Ovary (tissue), 9 donors: ENCODE data around the gene CYP4Z1. TPM values are rescaled to one million over a fixed set of nuclear protein-coding genes. Genes with fewer than 3 reads are reported as not detected.

Experiments
- DNase-seq, 5 donors: peaks; one replicate each; pipeline ENCODE4 v3.0.0-alpha.2; 2019 to 2020
- H3K27ac ChIP-seq, 2 donors: fragments of 200-600 bp; one replicate each; pipeline versions ENCODE4 v1.5.1 to v1.8.0; 2019 to 2022
- H3K27me3 ChIP-seq: fragments of 200-600 bp; one replicate; pipeline ENCODE4 v1.8.0; 2022
- H3K36me3 ChIP-seq: fragments of 200-600 bp; sonication (generic); one replicate; pipeline ENCODE4 v1.5.1; 2019
- H3K4me1 ChIP-seq: one replicate; pipeline ENCODE4 v1.8.1; 2013; ENCODE audit warnings: mild to moderate bottlenecking, moderate library complexity; ENCODE audit not compliant: insufficient read depth
- H3K4me3 ChIP-seq: fragments of 200-600 bp; sonication (generic); one replicate; pipeline ENCODE4 v1.5.1; 2017
- H3K9me3 ChIP-seq, 2 donors: fragments of 200-600 bp in 1 of 2; sonication (generic) in 1 of 2; one replicate each; pipeline versions ENCODE4 v1.5.1 to v1.8.1; 2013 to 2019; ENCODE audit warnings: mild to moderate bottlenecking in 1 of 2, moderate library complexity in 1 of 2
- EP300 ChIP-seq: sonication (generic); formaldehyde crosslinking; IDR thresholded peaks from one replicate; pipeline ENCODE4 v1.6.1; 2017; ENCODE audit warnings: antibody characterized with exemption
- POLR2A ChIP-seq: fragments of 450-650 bp; IDR thresholded peaks from one replicate; pipeline ENCODE4 v1.6.1; 2017; ENCODE audit warnings: antibody characterized with exemption, mild to moderate bottlenecking, moderate library complexity
- WGBS, 3 donors: extraction: QIAGEN DNeasy Blood & Tissue Kit in 1 of 3; methylation state at CpG; one replicate each; pipeline versions ENCODE4 v1.1.5 to v1.1.7; 2013 to 2017; 5-methylcytosine and 5-hydroxymethylcytosine counted together
- intact Hi-C, 4 donors: fragments of 100-400 bp; cut with DNase I; formaldehyde crosslinking; loops; one replicate each; pipeline versions ENCODE4 v1.11.0 to v1.15.1; 2022 to 2023
- polyA plus RNA-seq, 2 donors: library from polyadenylated mRNA; stranded (reverse); fragments of 200-250 nt in 1 of 2; fragments of 350-450 nt in 1 of 2; fragmentation: Illumina TruSeq in 1 of 2; extraction: RNeasy Lipid Tissue Mini Kit (QIAGEN cat#74804) in 1 of 2; gene quantifications; one replicate each; pipeline ENCODE4 v1.2.3, GENCODE V29; 2013 to 2014
- total RNA-seq, 7 donors: library from RNA; depleted of rRNA in 2 of 7; stranded (reverse); fragments of >200 nt in 2 of 7; fragmentation: NEBNext Ultra II Directional in 3 of 7; extraction: Animal tissue kit (Norgen Biotek cat#: 25700) in 3 of 7; gene quantifications; one replicate each; pipeline versions ENCODE4 v1.1.0 to v1.2.4, GENCODE V29; 2016 to 2023
- TF ChIP-seq, protein P1 (sequence below), 3 donors: fragments of 450-650 bp in 2 of 3; fragments of 200-600 bp in 1 of 3; IDR thresholded peaks; one replicate each; pipeline versions ENCODE4 v1.5.1 to v1.8.0; 2016 to 2022; ENCODE audit warnings: antibody characterized with exemption in 3 of 3, mild to moderate bottlenecking in 1 of 3
- donor health status: DM: no; HTN: no; CAD: no; lungs with moderate emphysema.
- donor health status: DM: no; HTN: no; CAD: no.
- donor health status: Bipolar disorder and iron deficiency.
- donor health status: DM: yes; HTN: yes; CAD: no.
- donor health status: DM: no; HTN: no; CAD: no.
- donor health status: DM: yes; HTN: yes; CAD: no.

CYP4Z1 gene
- total and polyA plus RNA-seq, 9 donors = 0.07 to 0.80 (median 0.27) TPM; not detected in 5

DNA sequence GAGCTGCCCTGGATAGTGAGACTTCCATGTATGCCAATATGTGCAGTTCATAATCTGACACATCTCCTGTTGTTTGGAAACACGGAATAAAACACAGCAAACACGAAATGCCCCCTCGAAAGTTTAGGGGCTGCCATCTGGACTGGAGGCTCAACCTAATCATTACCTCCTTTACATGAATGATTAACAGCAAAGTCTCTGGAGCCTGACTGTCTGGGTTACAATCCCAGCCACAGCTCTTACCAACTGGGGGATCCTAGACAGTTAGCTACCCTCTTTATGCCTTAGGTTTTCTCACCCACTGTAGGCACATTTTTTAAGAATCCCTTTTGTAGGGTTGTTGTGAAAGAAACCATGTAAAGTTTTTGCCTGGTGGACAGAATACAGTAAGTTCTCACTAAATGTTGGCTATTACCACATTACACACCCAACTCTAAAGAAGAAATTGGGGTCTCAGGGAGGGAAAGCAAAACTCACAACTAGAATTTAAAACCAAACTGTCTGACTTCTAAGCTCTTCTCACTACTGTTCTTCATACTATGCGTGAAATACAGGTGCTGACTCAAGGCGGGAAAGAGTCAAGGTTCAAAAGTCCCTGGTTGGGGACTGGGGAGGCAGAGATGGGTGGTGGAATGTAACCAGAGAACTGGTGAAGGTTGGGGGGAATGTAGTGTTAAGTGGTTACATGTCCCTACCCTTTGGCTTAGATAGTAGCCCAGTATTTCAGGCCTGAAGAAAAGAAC lies 94.4 kb downstream of the CYP4Z1 start:
- H3K36me3 ChIP-seq = no peaks in the 10 kb centered on the region
- TF ChIP-seq, protein P1, sequence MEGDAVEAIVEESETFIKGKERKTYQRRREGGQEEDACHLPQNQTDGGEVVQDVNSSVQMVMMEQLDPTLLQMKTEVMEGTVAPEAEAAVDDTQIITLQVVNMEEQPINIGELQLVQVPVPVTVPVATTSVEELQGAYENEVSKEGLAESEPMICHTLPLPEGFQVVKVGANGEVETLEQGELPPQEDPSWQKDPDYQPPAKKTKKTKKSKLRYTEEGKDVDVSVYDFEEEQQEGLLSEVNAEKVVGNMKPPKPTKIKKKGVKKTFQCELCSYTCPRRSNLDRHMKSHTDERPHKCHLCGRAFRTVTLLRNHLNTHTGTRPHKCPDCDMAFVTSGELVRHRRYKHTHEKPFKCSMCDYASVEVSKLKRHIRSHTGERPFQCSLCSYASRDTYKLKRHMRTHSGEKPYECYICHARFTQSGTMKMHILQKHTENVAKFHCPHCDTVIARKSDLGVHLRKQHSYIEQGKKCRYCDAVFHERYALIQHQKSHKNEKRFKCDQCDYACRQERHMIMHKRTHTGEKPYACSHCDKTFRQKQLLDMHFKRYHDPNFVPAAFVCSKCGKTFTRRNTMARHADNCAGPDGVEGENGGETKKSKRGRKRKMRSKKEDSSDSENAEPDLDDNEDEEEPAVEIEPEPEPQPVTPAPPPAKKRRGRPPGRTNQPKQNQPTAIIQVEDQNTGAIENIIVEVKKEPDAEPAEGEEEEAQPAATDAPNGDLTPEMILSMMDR (IDR thresholded peaks at IDR 0.05) = no peak
- TF ChIP-seq EP300 = no peak
- TF ChIP-seq POLR2A = no peak
- H3K4me1 ChIP-seq = no peaks in the 10 kb centered on the region
- WGBS, 3 donors = 60 to 72% (median 61%) methylated on average over 5 of the region's 5 CpGs
- no peak overlapping the region for H3K27ac ChIP-seq
- no peaks in the 10 kb centered on the region for H3K27me3 ChIP-seq
- H3K9me3 ChIP-seq = no peaks in the 10 kb centered on the region
- intact Hi-C loops = no loop called here
- no peak overlapping the region for H3K4me3 ChIP-seq
- DNase-seq = no peak

DNA sequence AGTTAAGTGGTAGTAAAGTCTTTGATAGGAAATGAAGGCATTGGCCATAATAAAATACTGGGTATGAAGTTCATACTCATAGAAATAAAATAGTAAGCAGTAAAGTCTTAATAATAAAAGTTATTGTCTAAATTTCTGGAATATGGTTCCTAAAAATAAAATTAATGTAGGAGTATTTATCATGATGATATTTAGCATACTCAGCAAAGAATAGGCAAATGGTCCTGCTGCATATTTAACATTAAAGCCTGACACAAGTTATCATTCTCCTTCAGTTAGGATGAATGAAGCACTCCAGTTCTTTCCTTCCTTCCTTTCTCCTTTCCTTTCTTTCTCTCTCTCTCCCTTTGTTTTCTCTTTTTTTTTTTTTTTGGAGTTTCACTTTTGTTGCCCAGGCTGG lies 97.5 kb downstream of the CYP4Z1 start:
- intact Hi-C loops = no loop called here
- H3K27ac ChIP-seq = no peak overlapping the region
- TF ChIP-seq, protein P1 (IDR thresholded peaks at IDR 0.05) = no peak
- TF ChIP-seq POLR2A (no peak), EP300 (no peak)

More for the DNA sequence above, 97.5 kb downstream of the CYP4Z1 start:
- DNase-seq = no peak
- Histone ChIP-seq H3K4me3 (no peak overlapping the region), H3K9me3 (no peaks in the 10 kb centered on the region), H3K4me1 (no peaks in the 10 kb centered on the region), H3K27me3 (no peaks in the 10 kb centered on the region), H3K36me3 (no peaks in the 10 kb centered on the region)

Other genes with a start within 250 kb of the CYP4Z1 start
- gene CYP4A11, start 125.8 kb upstream of the CYP4Z1 start, total RNA-seq = 1 to 10 TPM in 1 of 7 donors, under 1 TPM in 3, not detected in 3; 0.10 to 4.0 (median 0.28) TPM
- gene CYP4A11, start 125.8 kb upstream of the CYP4Z1 start, polyA plus RNA-seq = not detected
- gene CYP4X1, start 43.6 kb upstream of the CYP4Z1 start, total RNA-seq = 10 to 100 TPM in 1 of 7 donors, 1 to 10 TPM in 2, under 1 TPM in 4; 0.18 to 12.3 (median 0.77) TPM
- 1 to 10 TPM in 1 of 2 donors, under 1 TPM in 1; 0.97 to 6.8 TPM for gene CYP4X1, start 43.6 kb upstream of the CYP4Z1 start, polyA plus RNA-seq
- under 1 TPM in 1 of 7 donors, not detected in 6; 0.57 TPM for gene CYP4A22, start 70.2 kb downstream of the CYP4Z1 start, total RNA-seq
- gene CYP4A22, start 70.2 kb downstream of the CYP4Z1 start, polyA plus RNA-seq = under 1 TPM in 1 of 2 donors, not detected in 1; 0.08 TPM
- 10 to 100 TPM in 1 of 7 donors, 1 to 10 TPM in 2, under 1 TPM in 2, not detected in 2; 0.36 to 66.1 (median 3.1) TPM for gene PDZK1IP1, start 122.8 kb downstream of the CYP4Z1 start, total RNA-seq
- under 1 TPM; 0.42 to 0.61 TPM for gene PDZK1IP1, start 122.8 kb downstream of the CYP4Z1 start, polyA plus RNA-seq
- gene TAL1, start 165.0 kb downstream of the CYP4Z1 start, total RNA-seq = 1 to 10 TPM; 1.2 to 4.7 (median 2.1) TPM
- 1 to 10 TPM; 2.4 to 4.1 TPM for gene TAL1, start 165.0 kb downstream of the CYP4Z1 start, polyA plus RNA-seq
- 1 to 10 TPM in 4 of 7 donors, under 1 TPM in 3; 0.60 to 2.3 (median 1.0) TPM for gene STIL, start 246.9 kb downstream of the CYP4Z1 start, total RNA-seq
- 1 to 10 TPM in 1 of 2 donors, under 1 TPM in 1; 0.64 to 1.8 TPM for gene STIL, start 246.9 kb downstream of the CYP4Z1 start, polyA plus RNA-seq